Stimulated activated CD8-positive, alpha-beta memory T cell treated with anti-CD3 and anti-CD28 coated beads, Interleukin-2, amount 100 ng/mL, for 48 hours (primary cell): ENCODE measurements around the gene RPF1.
A peak's percentile ranks its signal among the peaks of the same experiment; 100 is the strongest.
"Not testable (repeated sequence)": the region's sequence is repeated elsewhere in the genome, so short reads cannot be mapped to it uniquely, and the experiment has no call there.

ENCODE experiments used
- DNase-seq, 2 donors: peaks; one replicate each; pipeline ENCODE4 v3.0.0-alpha.2; 2020; ENCODE audit warnings: low read depth in 2 of 2

The RPF1 gene

GRCh38 chr1:84492726-84493125, 13.7 kb downstream of the RPF1 start:
- no peak for DNase-seq

DNA sequence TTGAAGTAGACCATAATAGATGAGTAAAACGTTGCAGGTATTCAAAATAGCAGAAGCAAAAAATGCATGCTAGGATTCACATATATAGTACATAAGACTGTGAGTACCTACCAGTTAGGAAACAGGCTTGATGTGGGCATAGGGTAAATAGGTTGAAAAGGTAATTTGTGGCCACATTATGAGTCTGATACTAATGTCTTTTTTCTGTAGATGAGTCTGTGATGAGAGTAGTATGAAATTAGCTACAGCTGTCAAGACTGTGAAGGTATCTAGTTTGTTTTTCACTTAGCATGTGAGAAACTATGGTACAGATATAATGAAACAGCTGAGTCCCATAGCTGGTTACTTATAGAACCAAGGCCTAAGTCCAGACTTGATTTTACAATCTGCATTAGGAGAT, 14.7 kb downstream of the RPF1 start:
- DNase-seq: no peak

- no peak for DNase-seq
Measured at GRCh38 chr1:84496498-84496897, 17.4 kb downstream of the RPF1 start.

DNA sequence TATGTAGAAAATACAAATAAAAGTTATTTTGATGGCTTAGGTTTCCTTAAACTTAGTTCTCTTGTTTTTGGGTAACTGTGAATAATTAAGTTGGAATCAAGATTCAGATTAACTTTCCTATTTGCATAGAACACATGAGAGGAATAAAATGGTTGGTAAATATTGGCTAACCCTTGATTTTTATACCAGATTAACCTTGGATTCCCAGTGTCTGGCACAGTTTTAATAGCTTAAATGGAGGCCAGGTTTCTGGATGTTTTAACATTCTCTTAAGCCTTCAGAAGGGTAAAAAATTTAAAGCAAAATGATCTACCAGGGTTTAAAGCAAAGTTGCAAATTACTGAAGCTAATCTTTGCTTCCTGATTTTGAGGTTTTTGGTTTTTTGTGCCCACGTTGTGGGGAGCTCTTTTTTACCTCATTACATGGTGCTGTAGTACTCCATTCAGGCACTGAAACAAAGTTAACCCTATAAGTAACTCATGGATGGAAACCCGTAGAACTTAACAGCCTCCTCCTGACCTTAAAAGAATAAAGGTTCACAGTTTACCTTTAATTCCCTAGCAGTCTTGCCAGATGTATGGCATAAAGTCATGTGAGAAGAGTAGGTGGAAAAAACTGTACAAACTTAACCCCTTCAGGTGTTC, 18.7 kb downstream of the RPF1 start:
- no peak for DNase-seq

GRCh38 chr1:84502927-84503326, 23.9 kb downstream of the RPF1 start:
- DNase-seq: no peak

- no peak for DNase-seq
Measured at GRCh38 chr1:84504580-84505492, 25.8 kb downstream of the RPF1 start.

DNA sequence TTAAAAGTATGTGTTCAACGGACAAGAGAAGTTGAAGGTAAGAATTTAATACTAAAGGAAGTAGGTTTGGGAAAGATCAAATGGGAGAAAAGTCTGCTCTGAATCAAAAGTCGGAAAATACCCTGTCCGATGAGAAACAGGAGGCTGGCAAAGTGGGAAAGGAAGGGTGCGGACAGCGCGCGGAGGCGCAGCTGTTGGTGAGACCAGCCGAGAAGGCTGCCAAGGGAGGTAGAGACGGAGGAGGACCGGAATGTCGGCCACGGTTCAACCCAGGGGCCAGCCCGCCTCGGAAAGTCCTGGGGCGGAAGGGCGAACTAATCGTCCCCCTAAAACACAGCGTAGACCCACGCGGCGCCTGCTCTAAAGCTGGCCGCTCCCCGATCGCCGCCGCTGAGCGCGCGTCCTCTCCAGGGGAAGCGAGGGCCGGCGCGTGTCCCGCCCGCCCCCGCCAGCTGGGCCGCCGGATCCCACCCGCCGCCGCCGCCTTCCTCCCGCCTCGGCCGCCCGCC, 26.5 kb downstream of the RPF1 start:
- DNase-seq: no peak

GRCh38 chr1:84506002-84506728, 27.1 kb downstream of the RPF1 start, which contains the start of the genes GNG5 and SPATA1:
Gene GNG5, minus strand, starts transcription at chr1:84506581. Its CDS starts 490 bp downstream, at chr1:84506091.
Gene SPATA1, plus strand, starts transcription at chr1:84506386. Its CDS starts 9,974 bp downstream, at chr1:84516360.
- peak; percentile 98 for DNase-seq

DNA sequence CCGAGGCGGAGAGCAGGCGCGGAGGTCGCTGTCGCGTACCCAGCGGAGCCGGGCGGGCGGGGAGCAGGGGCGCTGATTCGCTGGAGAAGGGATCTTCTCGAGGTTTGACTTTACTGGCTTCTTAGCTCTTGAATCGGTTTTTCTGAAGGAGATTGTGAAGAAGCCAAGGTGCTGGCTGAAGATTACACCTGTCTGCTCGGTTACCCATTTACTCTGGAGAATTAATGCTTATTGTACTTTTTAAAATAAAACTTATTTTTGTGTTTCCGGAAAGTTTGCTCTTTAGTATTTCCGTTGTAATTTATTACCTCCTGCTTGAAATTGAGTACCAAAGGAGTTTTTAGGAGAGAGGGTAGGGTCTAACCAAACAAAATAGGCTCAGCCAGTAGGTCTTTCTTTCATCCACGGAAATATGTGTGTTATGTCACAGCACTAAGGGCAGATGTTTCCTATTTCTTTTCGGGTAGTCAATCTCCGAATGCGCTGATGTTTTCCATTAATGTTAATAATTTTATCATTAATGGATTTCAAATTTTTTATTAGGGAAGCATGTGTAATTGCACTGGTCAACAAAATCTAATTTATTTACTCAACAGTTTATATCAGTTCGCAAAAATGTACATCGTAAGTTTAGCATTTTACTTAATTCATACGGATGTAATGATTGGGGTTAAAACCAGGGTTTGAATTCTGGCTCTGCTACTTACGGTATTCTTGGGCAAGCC, 27.8 kb downstream of the RPF1 start:
- no peak for DNase-seq

DNA sequence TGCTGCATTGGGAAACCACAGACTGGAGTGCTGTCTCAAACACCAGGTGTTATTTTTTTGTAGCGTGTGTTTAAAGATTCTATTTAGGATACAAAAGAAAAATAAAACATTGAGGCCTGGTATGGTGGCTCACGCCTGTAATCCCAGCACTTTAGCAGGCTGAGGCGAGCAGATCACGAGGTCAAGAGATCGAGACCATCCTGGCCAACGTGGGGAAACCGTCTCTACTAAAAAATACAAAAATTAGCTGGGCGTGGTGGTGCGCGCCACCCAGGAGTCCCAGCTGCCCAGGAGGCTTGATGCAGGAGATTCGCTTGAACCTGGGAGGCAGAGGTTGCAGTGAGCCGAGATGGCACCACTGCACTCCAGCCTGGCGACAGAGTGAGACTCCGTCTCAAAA, 28.8 kb downstream of the RPF1 start:
- DNase-seq: not testable (repeated sequence)

DNA sequence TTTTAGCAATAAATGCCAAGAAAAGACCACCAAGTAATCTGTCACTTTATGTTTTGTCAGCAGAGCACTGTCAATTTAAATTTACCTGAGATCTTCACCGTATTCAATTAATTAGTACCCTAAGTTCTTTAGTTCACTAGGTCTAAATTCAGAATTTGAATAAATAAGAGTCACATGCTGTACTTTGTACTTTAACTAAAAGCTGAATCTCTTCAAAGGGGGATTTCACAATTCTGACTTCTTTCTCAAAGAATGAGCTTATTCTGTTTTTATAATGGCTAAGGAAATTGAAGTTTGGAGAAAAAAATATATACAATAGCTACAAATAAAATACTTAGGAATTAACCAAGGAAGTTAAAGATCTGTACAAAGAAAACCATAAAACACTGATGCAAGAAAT, 29.4 kb downstream of the RPF1 start:
- no peak for DNase-seq

DNA sequence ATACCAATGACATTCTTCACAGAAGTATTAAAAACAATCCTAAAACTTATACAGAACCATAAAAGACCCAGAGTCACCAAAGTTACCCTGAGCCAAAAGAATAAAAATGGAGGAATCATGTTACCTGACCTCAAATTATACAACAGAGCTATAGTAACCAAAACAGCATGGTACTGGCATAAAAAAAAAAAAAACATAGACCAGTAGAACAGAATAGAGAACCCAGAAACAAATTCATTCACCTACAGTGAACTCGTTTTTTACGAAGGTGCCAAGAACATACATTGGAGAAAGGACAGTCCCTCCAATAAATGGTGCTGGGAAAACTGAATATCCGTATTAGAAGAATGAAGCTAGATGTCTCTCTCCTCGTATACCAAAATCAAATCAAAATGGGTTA, 30.0 kb downstream of the RPF1 start:
- DNase-seq: no peak

DNA sequence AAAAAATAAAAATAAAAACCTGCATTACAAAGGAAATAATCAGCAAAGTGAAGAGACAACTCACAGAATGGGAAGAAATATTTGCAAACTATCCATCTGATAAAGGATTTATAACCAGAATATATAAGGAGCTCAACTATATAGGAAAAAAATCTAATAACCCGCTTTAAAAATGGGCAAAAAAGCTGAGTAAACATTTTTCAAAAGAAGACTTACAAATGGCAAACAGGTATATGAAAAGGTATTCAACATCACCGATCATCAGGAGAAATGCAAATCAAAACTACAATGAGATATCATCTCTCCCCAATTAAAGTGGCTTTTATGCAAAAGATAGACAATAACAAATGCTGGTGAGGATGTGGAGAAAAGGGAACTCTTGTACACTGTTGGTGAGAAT, 31.1 kb downstream of the RPF1 start:
- DNase-seq: no peak

- DNase-seq: no peak
Measured at GRCh38 chr1:84510668-84511067, 31.6 kb downstream of the RPF1 start.

DNA sequence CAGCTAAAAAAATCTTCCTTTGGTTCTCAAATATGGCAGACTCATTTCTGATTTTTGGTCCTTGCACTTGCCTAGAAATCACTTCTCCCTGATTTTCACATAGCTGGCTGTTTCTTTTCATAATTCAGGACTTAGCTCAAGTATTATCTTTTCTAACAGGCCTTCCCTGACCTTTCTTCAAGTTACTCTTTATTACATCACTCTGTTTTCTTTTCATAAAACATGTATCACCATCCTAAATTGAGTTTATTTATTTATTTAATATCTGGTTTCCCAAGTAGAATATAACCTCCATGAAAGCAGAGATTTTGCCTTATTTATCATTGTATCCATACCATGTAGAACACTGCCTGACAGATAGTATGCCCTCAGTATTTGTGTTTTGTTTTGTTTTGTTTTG, 45.5 kb downstream of the RPF1 start:
- no peak for DNase-seq

DNA sequence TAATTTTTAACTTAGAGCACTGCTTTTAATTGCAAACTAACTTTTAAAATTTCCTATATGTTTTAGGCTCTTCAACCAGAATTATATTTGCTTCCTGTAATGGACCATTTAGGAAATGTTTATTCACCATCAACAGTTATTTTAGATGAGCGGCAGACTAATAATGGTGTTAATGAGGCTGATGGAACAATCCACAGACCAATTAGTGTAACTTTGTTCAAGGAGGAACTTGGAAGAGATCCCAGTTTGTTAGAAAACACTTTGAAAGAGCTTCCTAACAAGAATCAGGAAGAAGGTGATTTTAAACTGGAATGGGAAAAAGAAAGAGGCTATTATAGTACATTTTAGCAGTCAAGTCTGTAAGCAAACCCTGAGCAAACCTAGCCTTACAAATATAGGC, 46.7 kb downstream of the RPF1 start:
- DNase-seq: no peak

DNA sequence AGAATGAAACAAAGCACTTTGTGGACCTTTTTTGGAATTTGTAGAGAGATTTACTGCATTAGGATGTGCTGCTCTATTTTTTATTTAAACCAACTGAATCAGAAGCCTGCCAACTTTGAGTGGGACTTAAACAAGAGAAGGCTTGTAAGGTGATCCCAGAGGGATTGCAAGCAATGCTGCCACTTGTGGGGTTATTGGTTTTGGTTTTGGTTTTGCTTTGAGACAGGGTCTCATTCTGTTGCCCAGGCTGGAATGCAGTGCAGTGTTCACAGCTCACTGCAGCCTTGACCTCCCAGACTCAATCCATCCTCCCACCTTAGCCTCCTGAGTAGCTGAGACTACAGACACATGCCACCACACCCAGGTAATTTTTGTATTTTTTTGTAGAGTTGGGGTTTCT, 59.5 kb downstream of the RPF1 start:
- DNase-seq: no peak

DNA sequence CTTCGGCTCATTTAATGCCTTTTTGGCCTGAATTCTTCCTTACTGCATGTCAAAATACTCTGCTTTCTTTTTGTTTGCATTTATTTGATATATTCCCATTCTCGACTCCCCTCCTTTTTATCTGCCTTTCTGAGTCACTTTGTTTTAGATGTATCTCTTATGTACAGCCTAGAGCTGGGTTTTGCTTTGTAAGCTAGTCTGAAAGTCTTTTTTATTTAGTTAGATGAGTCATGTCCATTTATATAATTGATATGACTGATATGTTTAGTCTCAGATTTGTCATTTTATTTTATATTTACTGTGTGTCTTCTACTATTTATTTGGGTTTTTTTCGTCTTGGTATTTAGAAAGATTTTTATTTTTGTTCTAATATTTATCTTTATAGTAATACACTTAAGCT, 60.9 kb downstream of the RPF1 start:
- no peak for DNase-seq

DNA sequence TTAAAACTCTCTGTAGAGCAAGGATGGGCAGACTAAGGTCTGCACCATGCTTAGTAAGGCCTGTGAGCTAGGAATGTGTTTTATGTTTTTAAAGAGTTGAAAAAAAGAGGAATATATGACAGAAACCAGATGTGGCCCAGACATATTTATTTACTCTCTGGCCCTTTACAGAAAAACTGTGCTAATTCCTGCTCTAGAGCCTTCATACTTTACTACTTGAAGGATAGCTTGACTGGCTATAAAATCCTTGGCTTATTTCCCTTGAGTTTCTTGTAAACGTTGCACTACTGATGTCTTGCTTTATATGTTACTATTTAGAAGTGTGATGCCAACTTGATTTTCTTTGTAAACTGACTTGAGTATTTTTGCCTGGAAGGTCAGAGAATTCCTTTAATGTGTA, 61.7 kb downstream of the RPF1 start:
- DNase-seq: no peak

GRCh38 chr1:84541679-84542078, 62.6 kb downstream of the RPF1 start:
- DNase-seq: no peak
